ENCODE results near the gene LTBP3. TPM values are rescaled to one million over a fixed set of nuclear protein-coding genes. Genes with fewer than 3 reads are reported as not detected.

LTBP3 gene
- total RNA-seq, 1 experiment from 2014 or later, result 248 TPM

DNA sequence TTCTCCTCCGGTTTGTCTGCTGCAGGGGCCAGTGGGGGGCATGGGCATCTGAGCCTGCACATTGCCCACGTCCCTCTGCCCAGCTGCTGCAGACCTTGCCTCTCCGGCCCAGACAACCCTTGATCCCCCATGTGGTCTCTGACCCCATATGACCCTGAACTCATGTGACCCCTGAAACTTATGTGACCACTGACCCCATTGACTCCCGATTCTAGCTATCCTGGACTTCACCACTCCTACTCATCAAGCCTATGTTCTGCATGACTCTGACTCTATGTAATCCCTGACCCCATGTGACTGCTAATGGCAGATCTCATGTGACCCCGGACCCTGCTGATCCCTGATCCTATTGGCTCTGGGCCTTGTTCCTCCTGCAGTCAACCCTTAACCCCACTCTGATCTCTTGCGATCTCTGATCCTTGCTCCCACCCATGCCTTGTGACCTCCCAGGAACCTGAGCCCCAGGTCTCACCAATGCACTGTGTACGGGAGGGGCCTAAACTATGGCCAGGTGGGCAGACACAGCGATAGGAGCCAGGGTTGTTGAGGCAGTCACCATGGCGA, 5.7 kb downstream of the LTBP3 start:
- RAD21 ChIA-PET (ENCODE audit: low non-redundant PET in 1 of 2, low total read pairs in 2 of 2, uncharacterized antibody in 2 of 2, unreplicated experiment in 2 of 2), result interaction anchor here in 1 of 2 experiments (0.6 kb wide), 1 partner anchor 13 kb away, joined by 3 read pairs; no protein-coding TSS in a partner anchor
- H3K4me1 ChIP-seq (ENCODE audit: control insufficient read depth in 1 of 2, insufficient read depth in 2 of 2, low read length in 2 of 2), result peaks cover 60 to 72% of the 10 kb centered on the region in 2 experiments
- CTCF ChIA-PET, result interaction anchor here (0.7 to 3.7 kb wide), 4 partner anchors 8 to 44 kb away, joined by 3 to 25 read pairs (median 6); no protein-coding TSS in a partner anchor
- H4K20me1 ChIP-seq (ENCODE audit: insufficient read depth), result no peaks in the 10 kb centered on the region
- TF ChIP-seq, protein P1, sequence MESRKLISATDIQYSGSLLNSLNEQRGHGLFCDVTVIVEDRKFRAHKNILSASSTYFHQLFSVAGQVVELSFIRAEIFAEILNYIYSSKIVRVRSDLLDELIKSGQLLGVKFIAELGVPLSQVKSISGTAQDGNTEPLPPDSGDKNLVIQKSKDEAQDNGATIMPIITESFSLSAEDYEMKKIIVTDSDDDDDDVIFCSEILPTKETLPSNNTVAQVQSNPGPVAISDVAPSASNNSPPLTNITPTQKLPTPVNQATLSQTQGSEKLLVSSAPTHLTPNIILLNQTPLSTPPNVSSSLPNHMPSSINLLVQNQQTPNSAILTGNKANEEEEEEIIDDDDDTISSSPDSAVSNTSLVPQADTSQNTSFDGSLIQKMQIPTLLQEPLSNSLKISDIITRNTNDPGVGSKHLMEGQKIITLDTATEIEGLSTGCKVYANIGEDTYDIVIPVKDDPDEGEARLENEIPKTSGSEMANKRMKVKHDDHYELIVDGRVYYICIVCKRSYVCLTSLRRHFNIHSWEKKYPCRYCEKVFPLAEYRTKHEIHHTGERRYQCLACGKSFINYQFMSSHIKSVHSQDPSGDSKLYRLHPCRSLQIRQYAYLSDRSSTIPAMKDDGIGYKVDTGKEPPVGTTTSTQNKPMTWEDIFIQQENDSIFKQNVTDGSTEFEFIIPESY (IDR thresholded peaks at IDR 0.05; ENCODE audit: extremely low read depth, insufficient replicate concordance, low read length), result no peak
- TF ChIP-seq FOSL1 (IDR thresholded peaks at IDR 0.05; ENCODE audit: low read depth) (no peak), CBX3 (IDR thresholded peaks at IDR 0.05; ENCODE audit: low read depth) (no peak), EZH2phosphoT487 (IDR thresholded peaks at IDR 0.05; ENCODE audit: borderline replicate concordance) (no peak), JUND (IDR thresholded peaks at IDR 0.05) (no peak), REST (IDR thresholded peaks at IDR 0.05; ENCODE audit: low read depth) (no peak), EGR1 (IDR thresholded peaks at IDR 0.05; ENCODE audit: low read depth) (no peak)
- TF ChIP-seq, protein P2, sequence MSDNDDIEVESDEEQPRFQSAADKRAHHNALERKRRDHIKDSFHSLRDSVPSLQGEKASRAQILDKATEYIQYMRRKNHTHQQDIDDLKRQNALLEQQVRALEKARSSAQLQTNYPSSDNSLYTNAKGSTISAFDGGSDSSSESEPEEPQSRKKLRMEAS (IDR thresholded peaks at IDR 0.05), result no peak
- no peaks in the 10 kb centered on the region for H3K9me2 ChIP-seq (ENCODE audit: insufficient read depth)
- intact Hi-C loops (cut with micrococcal nuclease), result no loop called here
- H3K4me3 ChIP-seq (replicated peaks in 1 of 2; ENCODE audit: low read depth in 1 of 2, low read length in 2 of 2), result no peak overlapping the region
- H3K9me3 ChIP-seq (ENCODE audit: control insufficient read depth in 1 of 2, insufficient read depth in 1 of 2, low read depth in 1 of 2, low read length in 2 of 2), result no peaks in the 10 kb centered on the region
- H3K79me2 ChIP-seq (ENCODE audit: insufficient read depth, low read length), result peaks cover 26% of the 10 kb centered on the region
- no peak overlapping the region for H2AFZ ChIP-seq (ENCODE audit: low read depth, low read length, poor library complexity, severe bottlenecking)
- POLR2A ChIA-PET, result interaction anchor here (1.2 to 2.0 kb wide), 4 partner anchors 9 to 18 kb away, joined by 4 to 7 read pairs (median 6); partner anchors contain the start of gene ZNRD2
- peak overlapping the region; percentile 78 for H3K4me2 ChIP-seq (ENCODE audit: low read length)
- BruUV-seq (replicated peaks), result no TSS peak
- ATAC-seq, result no peak
- H3K9ac ChIP-seq (ENCODE audit: low read length), result 0 out of 2 replicates have a peak overlapping the region, but pooled peaks have one; percentile 8
- no peaks in the 10 kb centered on the region for H3K27me3 ChIP-seq (ENCODE audit: insufficient read depth, low read length)
- DNase-seq (ENCODE audit: low read depth, low spot score), result no peak
- H3K36me3 ChIP-seq (ENCODE audit: control insufficient read depth in 1 of 2, insufficient read depth in 2 of 2, low read length in 2 of 2), result peaks cover 5 to 12% of the 10 kb centered on the region in 2 experiments
- H3K27ac ChIP-seq (ENCODE audit: low read depth, low read length), result peak overlapping the region; percentile 70; the same call in 1 of the 2 replicates

Measured in HCT116 (cell line).